ENCODE data around the gene MYO5A. TPM values are rescaled to one million over a fixed set of nuclear protein-coding genes. Genes with fewer than 3 reads are reported as not detected.

The MYO5A gene
- total and polyA plus RNA-seq, 9 of the 15 experiments (the other 6 are each of a cell fraction or from before 2014, with no cell fraction given) = 0.03 to 0.82 (median 0.40) TPM

DNA sequence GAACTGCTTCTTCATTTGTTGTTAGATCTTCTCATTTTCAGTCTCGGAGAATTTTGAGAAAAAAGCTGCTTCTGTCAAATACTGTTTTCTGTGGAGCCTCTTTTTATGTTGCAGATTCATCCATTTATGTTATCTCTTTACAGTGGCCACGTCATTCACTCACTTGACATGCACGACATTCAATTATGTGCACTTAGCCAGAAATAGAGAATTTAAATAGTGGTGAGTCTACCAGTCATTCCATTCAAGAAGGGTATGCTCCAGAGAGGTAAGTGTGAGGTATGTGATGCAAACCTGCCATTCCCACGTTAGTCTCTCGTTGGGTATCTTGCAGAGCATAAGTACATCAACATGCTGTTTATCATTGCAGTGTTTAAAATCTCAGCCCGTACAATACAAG is 30.3 kb upstream of the MYO5A start:
- Histone ChIP-seq H3K4me1 (replicated peaks in 1 of 2; ENCODE audit: control insufficient read depth in 2 of 2, insufficient read depth in 2 of 2, low read length in 2 of 2) (peaks cover 0 to 28% of the 10 kb centered on the region in 2 experiments; a peak in 3 of 5 replicates), H3K27me3 (ENCODE audit: control insufficient read depth in 2 of 2, insufficient read depth in 2 of 2, low read length in 2 of 2) (no peaks in the 10 kb centered on the region), H3K9ac (ENCODE audit: insufficient read depth in 1 of 2, low read depth in 2 of 2, low read length in 2 of 2) (no peak overlapping the region), H3K79me2 (ENCODE audit: control insufficient read depth, insufficient read depth, low read length) (peaks cover 100% of the 10 kb centered on the region), H2AFZ (ENCODE audit: low read depth, low read length) (no peak overlapping the region), H4K20me1 (replicated peaks; ENCODE audit: control insufficient read depth, insufficient read depth, low read length) (peaks cover 13% of the 10 kb centered on the region; the same call in 1 of the 2 replicates), H3K9me1 (ENCODE audit: control insufficient read depth, insufficient read depth, low read length) (no peaks in the 10 kb centered on the region), H3K9me3 (replicated peaks; ENCODE audit: control insufficient read depth, insufficient read depth, low read depth, low read length) (peaks cover 4% of the 10 kb centered on the region; the same call in 1 of the 2 replicates), H3K27ac (ENCODE audit: extremely low read depth, low read depth, low read length) (no peak overlapping the region), H3K4me2 (ENCODE audit: insufficient read depth, low read length) (peak overlapping the region; percentile 14; the same call in 1 of the 2 replicates), H3K36me3 (ENCODE audit: control insufficient read depth, insufficient read depth, low read length) (peaks cover 66% of the 10 kb centered on the region), H3K4me3 (no peak overlapping the region)
- ATAC-seq (peak; percentile 25; the same call in 2 of the 3 replicates), FAIRE-seq (no peak), DNase-seq (ENCODE audit: extremely low read depth in 1 of 4, low spot score in 3 of 4) (no peak)
- ChIA-PET POLR2A (interaction anchor here (1.6 to 2.1 kb wide), 3 partner anchors 7 to 13 kb away, joined by 4 to 8 read pairs (median 7); no protein-coding TSS in a partner anchor), CTCF (ENCODE audit: low intra/inter-chr PET ratio) (no interaction called here)
- WGBS (ENCODE audit: insufficient coverage, low coverage, missing lambda C conversion rate) = 53% methylated on average over 6 of the region's 6 CpGs
- no TSS peak for BruUV-seq (replicated peaks)
- intact Hi-C loops (cut with micrococcal nuclease) (no loop called here), in situ Hi-C loops (cut with MboI) (no loop called here)
- peak; percentile 29; the same call in 1 of the 2 replicates for TF ChIP-seq LEF1 (IDR thresholded peaks at IDR 0.05)
- peak in 1 of 2 experiments; percentile 89; a peak in 1 of 3 replicates for TF ChIP-seq CBX3 (IDR thresholded peaks at IDR 0.05; ENCODE audit: borderline replicate concordance in 1 of 2, low read length in 2 of 2)
- peak in 1 of 2 experiments; percentile 99; a peak in 2 of 4 replicates for TF ChIP-seq HDAC1 (IDR thresholded peaks at IDR 0.05)
- TF ChIP-seq FOXJ2 (tag; IDR thresholded peaks at IDR 0.05) = no peak
- peak; percentile 90 for TF ChIP-seq TRIM28 (IDR thresholded peaks at IDR 0.05)
- TF ChIP-seq FOSL1 (tag; conservative IDR thresholded peaks at IDR 0.05) = peak; percentile 16; the same call in 1 of the 2 replicates
- TF ChIP-seq JUND (IDR thresholded peaks at IDR 0.05; ENCODE audit: borderline replicate concordance, low read depth, low read length) = no peak; the same call in 1 of the 2 replicates
- 0 out of 3 replicates have a peak, but pooled peaks have one; percentile 36 for TF ChIP-seq JUND (tag; IDR thresholded peaks at IDR 0.05; ENCODE audit: borderline replicate concordance, low read depth, low read length)
- TF ChIP-seq TRIM24 (IDR thresholded peaks at IDR 0.05) = peak in 1 of 2 experiments; percentile 61; a peak in 2 of 4 replicates
- TF ChIP-seq, protein P1, sequence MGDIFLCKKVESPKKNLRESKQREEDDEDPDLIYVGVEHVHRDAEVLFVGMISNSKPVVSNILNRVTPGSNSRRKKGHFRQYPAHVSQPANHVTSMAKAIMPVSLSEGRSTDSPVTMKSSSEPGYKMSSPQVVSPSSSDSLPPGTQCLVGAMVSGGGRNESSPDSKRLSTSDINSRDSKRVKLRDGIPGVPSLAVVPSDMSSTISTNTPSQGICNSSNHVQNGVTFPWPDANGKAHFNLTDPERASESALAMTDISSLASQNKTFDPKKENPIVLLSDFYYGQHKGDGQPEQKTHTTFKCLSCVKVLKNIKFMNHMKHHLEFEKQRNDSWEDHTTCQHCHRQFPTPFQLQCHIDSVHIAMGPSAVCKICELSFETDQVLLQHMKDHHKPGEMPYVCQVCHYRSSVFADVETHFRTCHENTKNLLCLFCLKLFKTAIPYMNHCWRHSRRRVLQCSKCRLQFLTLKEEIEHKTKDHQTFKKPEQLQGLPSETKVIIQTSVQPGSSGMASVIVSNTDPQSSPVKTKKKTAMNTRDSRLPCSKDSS (IDR thresholded peaks at IDR 0.05; ENCODE audit: low read depth, partially characterized antibody) = peak; percentile 61
- no peak for TF ChIP-seq ATF1 (CRISPR knock-in tag; IDR thresholded peaks at IDR 0.05)
- 0 out of 2 replicates have a peak, but pooled peaks have one; percentile 7 for TF ChIP-seq ATF1 (tag; IDR thresholded peaks at IDR 0.05)
- TF ChIP-seq ZFP1 (CRISPR knock-in tag; IDR thresholded peaks at IDR 0.05) = no peak
- TF ChIP-seq, protein P2, sequence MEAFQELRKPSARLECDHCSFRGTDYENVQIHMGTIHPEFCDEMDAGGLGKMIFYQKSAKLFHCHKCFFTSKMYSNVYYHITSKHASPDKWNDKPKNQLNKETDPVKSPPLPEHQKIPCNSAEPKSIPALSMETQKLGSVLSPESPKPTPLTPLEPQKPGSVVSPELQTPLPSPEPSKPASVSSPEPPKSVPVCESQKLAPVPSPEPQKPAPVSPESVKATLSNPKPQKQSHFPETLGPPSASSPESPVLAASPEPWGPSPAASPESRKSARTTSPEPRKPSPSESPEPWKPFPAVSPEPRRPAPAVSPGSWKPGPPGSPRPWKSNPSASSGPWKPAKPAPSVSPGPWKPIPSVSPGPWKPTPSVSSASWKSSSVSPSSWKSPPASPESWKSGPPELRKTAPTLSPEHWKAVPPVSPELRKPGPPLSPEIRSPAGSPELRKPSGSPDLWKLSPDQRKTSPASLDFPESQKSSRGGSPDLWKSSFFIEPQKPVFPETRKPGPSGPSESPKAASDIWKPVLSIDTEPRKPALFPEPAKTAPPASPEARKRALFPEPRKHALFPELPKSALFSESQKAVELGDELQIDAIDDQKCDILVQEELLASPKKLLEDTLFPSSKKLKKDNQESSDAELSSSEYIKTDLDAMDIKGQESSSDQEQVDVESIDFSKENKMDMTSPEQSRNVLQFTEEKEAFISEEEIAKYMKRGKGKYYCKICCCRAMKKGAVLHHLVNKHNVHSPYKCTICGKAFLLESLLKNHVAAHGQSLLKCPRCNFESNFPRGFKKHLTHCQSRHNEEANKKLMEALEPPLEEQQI (IDR thresholded peaks at IDR 0.05) = peak; percentile 42; the same call in 1 of the 2 replicates
- TF ChIP-seq NFE2 (IDR thresholded peaks at IDR 0.05; ENCODE audit: low read depth) = 0 out of 2 replicates have a peak, but pooled peaks have one; percentile 12
- TF ChIP-seq MEIS2 (IDR thresholded peaks at IDR 0.05; ENCODE audit: partially characterized antibody) = peak; percentile 37
- no peak for TF ChIP-seq IFI16 (CRISPR knock-in tag; IDR thresholded peaks at IDR 0.05)
- TF ChIP-seq ADNP (tag; IDR thresholded peaks at IDR 0.05) = peak; percentile 39; the same call in 1 of the 2 replicates
- TF ChIP-seq HNRNPUL1 (IDR thresholded peaks at IDR 0.05; ENCODE audit: low read length) = no peak
- peak; percentile 41 for TF ChIP-seq ATF7 (IDR thresholded peaks at IDR 0.05)
- no peak for TF ChIP-seq CCAR2 (IDR thresholded peaks at IDR 0.05; ENCODE audit: low read depth, low read length)

Measured in K562 (cell line).